Measurements from ENCODE around the gene PLPPR5.

Gene PLPPR5

GRCh38 chr1:98926597-98926996 is 78.1 kb downstream of the PLPPR5 start:
- Histone ChIP-seq H3K18ac (ENCODE audit: low read length) (no peak overlapping the region), H3K9ac (ENCODE audit: low read depth, low read length, poor library complexity) (no peak overlapping the region), H3K4me1 (ENCODE audit: control insufficient read depth in 2 of 2, insufficient read depth in 1 of 2, low read depth in 1 of 2, low read length in 2 of 2) (peaks cover 0 to 1% of the 10 kb centered on the region in 2 donors), H2BK120ac (ENCODE audit: low read depth, low read length) (no peak overlapping the region), H3K4me2 (ENCODE audit: insufficient read depth, low read length, poor library complexity, severe bottlenecking) (no peak overlapping the region), H3K9me3 (replicated peaks in 1 of 2; ENCODE audit: control insufficient read depth in 2 of 2, insufficient read depth in 1 of 2, low read depth in 1 of 2, low read length in 2 of 2) (peaks cover 0 to 3% of the 10 kb centered on the region in 2 donors), H2AK5ac (ENCODE audit: low read depth, low read length) (no peak overlapping the region), H3K23ac (ENCODE audit: low read depth, low read length, poor library complexity) (no peak overlapping the region), H2BK5ac (ENCODE audit: low read length) (no peak overlapping the region), H3K36me3 (replicated peaks in 1 of 2; ENCODE audit: control insufficient read depth in 2 of 2, insufficient read depth in 2 of 2, low read length in 2 of 2) (no peaks in the 10 kb centered on the region), H4K8ac (ENCODE audit: low read depth, low read length) (no peak overlapping the region), H3K79me1 (ENCODE audit: low read depth, low read length) (no peaks in the 10 kb centered on the region), H3K4me3 (ENCODE audit: low read length in 2 of 2) (no peak overlapping the region), H3K27me3 (ENCODE audit: control insufficient read depth in 3 of 3, insufficient read depth in 3 of 3, low read depth in 1 of 3, low read length in 3 of 3) (no peaks in the 10 kb centered on the region), H2BK15ac (ENCODE audit: low read length) (no peak overlapping the region), H2BK12ac (ENCODE audit: low read length) (no peak overlapping the region), H3K4ac (ENCODE audit: low read length) (no peak overlapping the region), H2AFZ (ENCODE audit: low read length) (no peak overlapping the region), H3K14ac (ENCODE audit: low read length) (no peak overlapping the region), H4K91ac (ENCODE audit: low read depth, low read length, poor library complexity) (no peak overlapping the region), H3K27ac (replicated peaks; ENCODE audit: low read length) (no peak overlapping the region)
- WGBS, 2 donors (ENCODE audit: extremely low coverage in 2 of 2, insufficient read length in 2 of 2, insufficient replicate concordance in 1 of 2): no CpG with 5 or more reads among the region's 4 CpGs
- DNase-seq (ENCODE audit: low spot score): no peak

- no peak overlapping the region for H3K4me3 ChIP-seq (ENCODE audit: low read length in 2 of 2)
Observed at GRCh38 chr1:98924977-98925376, 79.7 kb downstream of the PLPPR5 start.

GRCh38 chr1:98923667-98924066 is 81.0 kb downstream of the PLPPR5 start:
- no peaks in the 10 kb centered on the region for H3K79me1 ChIP-seq (ENCODE audit: low read depth, low read length)
- H2BK120ac ChIP-seq (ENCODE audit: low read depth, low read length): no peak overlapping the region
- H4K91ac ChIP-seq (ENCODE audit: low read depth, low read length, poor library complexity): no peak overlapping the region
- no peak overlapping the region for H2BK5ac ChIP-seq (ENCODE audit: low read length)
- no peaks in the 10 kb centered on the region for H3K36me3 ChIP-seq (replicated peaks in 1 of 2; ENCODE audit: control insufficient read depth in 2 of 2, insufficient read depth in 2 of 2, low read length in 2 of 2)
- peaks cover 0 to 3% of the 10 kb centered on the region in 2 donors for H3K9me3 ChIP-seq (replicated peaks in 1 of 2; ENCODE audit: control insufficient read depth in 2 of 2, insufficient read depth in 1 of 2, low read depth in 1 of 2, low read length in 2 of 2)
- no peak overlapping the region for H3K9ac ChIP-seq (ENCODE audit: low read depth, low read length, poor library complexity)
- no peaks in the 10 kb centered on the region for H3K27me3 ChIP-seq (ENCODE audit: control insufficient read depth in 3 of 3, insufficient read depth in 3 of 3, low read depth in 1 of 3, low read length in 3 of 3)
- H2BK15ac ChIP-seq (ENCODE audit: low read length): no peak overlapping the region
- H2AFZ ChIP-seq (ENCODE audit: low read length): no peak overlapping the region
- no peak overlapping the region for H3K18ac ChIP-seq (ENCODE audit: low read length)
- no peak overlapping the region for H3K14ac ChIP-seq (ENCODE audit: low read length)
- no CpG with 5 or more reads among the region's 4 CpGs for WGBS, 2 donors (ENCODE audit: extremely low coverage in 2 of 2, insufficient read length in 2 of 2, insufficient replicate concordance in 1 of 2)
- H4K8ac ChIP-seq (ENCODE audit: low read depth, low read length): no peak overlapping the region
- H3K23ac ChIP-seq (ENCODE audit: low read depth, low read length, poor library complexity): no peak overlapping the region
- H3K4me3 ChIP-seq (ENCODE audit: low read length in 2 of 2): no peak overlapping the region
- H3K4me1 ChIP-seq (ENCODE audit: control insufficient read depth in 2 of 2, insufficient read depth in 1 of 2, low read depth in 1 of 2, low read length in 2 of 2): no peaks in the 10 kb centered on the region
- no peak overlapping the region for H3K4ac ChIP-seq (ENCODE audit: low read length)
- no peak for DNase-seq (ENCODE audit: low spot score)
- H2BK12ac ChIP-seq (ENCODE audit: low read length): no peak overlapping the region
- H3K27ac ChIP-seq (replicated peaks; ENCODE audit: low read length): no peak overlapping the region
- no peak overlapping the region for H2AK5ac ChIP-seq (ENCODE audit: low read depth, low read length)
- H3K4me2 ChIP-seq (ENCODE audit: insufficient read depth, low read length, poor library complexity, severe bottlenecking): no peak overlapping the region

More at GRCh38 chr1:98924977-98925376, 79.7 kb downstream of the PLPPR5 start:
- Histone ChIP-seq H4K91ac (ENCODE audit: low read depth, low read length, poor library complexity) (no peak overlapping the region), H2AFZ (ENCODE audit: low read length) (no peak overlapping the region), H3K27me3 (ENCODE audit: control insufficient read depth in 3 of 3, insufficient read depth in 3 of 3, low read depth in 1 of 3, low read length in 3 of 3) (no peaks in the 10 kb centered on the region), H3K9me3 (replicated peaks in 1 of 2; ENCODE audit: control insufficient read depth in 2 of 2, insufficient read depth in 1 of 2, low read depth in 1 of 2, low read length in 2 of 2) (peaks cover 0 to 3% of the 10 kb centered on the region in 2 donors), H2BK12ac (ENCODE audit: low read length) (no peak overlapping the region), H3K4me1 (ENCODE audit: control insufficient read depth in 2 of 2, insufficient read depth in 1 of 2, low read depth in 1 of 2, low read length in 2 of 2) (no peaks in the 10 kb centered on the region), H4K8ac (ENCODE audit: low read depth, low read length) (no peak overlapping the region), H3K14ac (ENCODE audit: low read length) (no peak overlapping the region), H3K4me2 (ENCODE audit: insufficient read depth, low read length, poor library complexity, severe bottlenecking) (no peak overlapping the region), H3K23ac (ENCODE audit: low read depth, low read length, poor library complexity) (no peak overlapping the region), H3K36me3 (replicated peaks in 1 of 2; ENCODE audit: control insufficient read depth in 2 of 2, insufficient read depth in 2 of 2, low read length in 2 of 2) (no peaks in the 10 kb centered on the region), H2BK5ac (ENCODE audit: low read length) (no peak overlapping the region), H2BK120ac (ENCODE audit: low read depth, low read length) (no peak overlapping the region), H3K27ac (replicated peaks; ENCODE audit: low read length) (no peak overlapping the region), H3K79me1 (ENCODE audit: low read depth, low read length) (no peaks in the 10 kb centered on the region), H2BK15ac (ENCODE audit: low read length) (no peak overlapping the region), H3K9ac (ENCODE audit: low read depth, low read length, poor library complexity) (no peak overlapping the region), H3K18ac (ENCODE audit: low read length) (no peak overlapping the region), H2AK5ac (ENCODE audit: low read depth, low read length) (no peak overlapping the region), H3K4ac (ENCODE audit: low read length) (no peak overlapping the region)
- DNase-seq (ENCODE audit: low spot score): no peak
- no CpG with 5 or more reads among the region's 1 CpG for WGBS, 2 donors (ENCODE audit: extremely low coverage in 2 of 2, insufficient read length in 2 of 2, insufficient replicate concordance in 1 of 2)

GRCh38 chr1:98921817-98922216 is 82.8 kb downstream of the PLPPR5 start:
- no peak overlapping the region for H3K9ac ChIP-seq (ENCODE audit: low read depth, low read length, poor library complexity)
- H2BK120ac ChIP-seq (ENCODE audit: low read depth, low read length): no peak overlapping the region
- no peaks in the 10 kb centered on the region for H3K79me1 ChIP-seq (ENCODE audit: low read depth, low read length)
- H3K36me3 ChIP-seq (replicated peaks in 1 of 2; ENCODE audit: control insufficient read depth in 2 of 2, insufficient read depth in 2 of 2, low read length in 2 of 2): no peaks in the 10 kb centered on the region
- no peak overlapping the region for H3K23ac ChIP-seq (ENCODE audit: low read depth, low read length, poor library complexity)
- no peak for DNase-seq (ENCODE audit: low spot score)
- no peak overlapping the region for H2AFZ ChIP-seq (ENCODE audit: low read length)
- no peak overlapping the region for H4K8ac ChIP-seq (ENCODE audit: low read depth, low read length)
- no peaks in the 10 kb centered on the region for H3K9me3 ChIP-seq (replicated peaks in 1 of 2; ENCODE audit: control insufficient read depth in 2 of 2, insufficient read depth in 1 of 2, low read depth in 1 of 2, low read length in 2 of 2)
- H3K14ac ChIP-seq (ENCODE audit: low read length): no peak overlapping the region
- no peaks in the 10 kb centered on the region for H3K27me3 ChIP-seq (ENCODE audit: control insufficient read depth in 3 of 3, insufficient read depth in 3 of 3, low read depth in 1 of 3, low read length in 3 of 3)
- no peak overlapping the region for H4K91ac ChIP-seq (ENCODE audit: low read depth, low read length, poor library complexity)
- H3K4me2 ChIP-seq (ENCODE audit: insufficient read depth, low read length, poor library complexity, severe bottlenecking): no peak overlapping the region
- H3K4ac ChIP-seq (ENCODE audit: low read length): no peak overlapping the region
- no peak overlapping the region for H3K18ac ChIP-seq (ENCODE audit: low read length)
- no peak overlapping the region for H2BK12ac ChIP-seq (ENCODE audit: low read length)
- H3K27ac ChIP-seq (replicated peaks; ENCODE audit: low read length): no peak overlapping the region
- WGBS, 2 donors (ENCODE audit: extremely low coverage in 2 of 2, insufficient read length in 2 of 2, insufficient replicate concordance in 1 of 2): no CpG with 5 or more reads among the region's 2 CpGs
- no peak overlapping the region for H3K4me3 ChIP-seq (ENCODE audit: low read length in 2 of 2)
- H3K4me1 ChIP-seq (ENCODE audit: control insufficient read depth in 2 of 2, insufficient read depth in 1 of 2, low read depth in 1 of 2, low read length in 2 of 2): no peaks in the 10 kb centered on the region
- H2BK15ac ChIP-seq (ENCODE audit: low read length): no peak overlapping the region
- no peak overlapping the region for H2BK5ac ChIP-seq (ENCODE audit: low read length)
- H2AK5ac ChIP-seq (ENCODE audit: low read depth, low read length): no peak overlapping the region

Data from neuronal stem cell (in vitro differentiated cells).